GM12878 (cell line): ENCODE data around the gene BICDL2.

ENCODE experiments used
- EGR1 ChIP-seq, 2 experiments: IDR thresholded peaks; 1 replicate in 1 of 2; 2 replicates in 1 of 2; pipeline ENCODE4 v1.6.1; 2011 to 2012; ENCODE audit warnings: low read depth in 2 of 2, low read length in 2 of 2, borderline replicate concordance in 1 of 2, mild to moderate bottlenecking in 1 of 2, moderate library complexity in 1 of 2
- ETV6 ChIP-seq, 2 experiments: fragments of 450-650 bp in 1 of 2; IDR thresholded peaks in 1 of 2; conservative IDR thresholded peaks in 1 of 2; 2 replicates each; pipeline ENCODE4 v1.6.1; 2014; ENCODE audit warnings: antibody characterized with exemption in 1 of 2, borderline replicate concordance in 1 of 2, low read depth in 1 of 2, mild to moderate bottlenecking in 1 of 2, moderate library complexity in 1 of 2
- NFYB ChIP-seq: IDR thresholded peaks from 2 replicates; pipeline ENCODE4 v1.6.1; 2011; ENCODE audit warnings: low read depth, mild to moderate bottlenecking, low read length, improper control_type of control experiment, moderate library complexity; ENCODE audit not compliant: insufficient read depth
- TF ChIP-seq, protein P1 (sequence below), 3 experiments: IDR thresholded peaks in 2 of 3; conservative IDR thresholded peaks in 1 of 3; 2 replicates each; pipeline ENCODE4 v1.5.1; 2011; ENCODE audit warnings: low read depth in 3 of 3, low read length in 3 of 3, mild to moderate bottlenecking in 3 of 3, control low read depth in 2 of 3, moderate library complexity in 2 of 3, inconsistent platforms in 1 of 3, mixed read lengths in 1 of 3; ENCODE audit not compliant: control insufficient read depth in 2 of 3, insufficient read depth in 1 of 3; ENCODE audit errors: extremely low read depth in 1 of 3
- TF ChIP-seq, protein P2 (sequence below): fragments of 450-650 bp; formaldehyde crosslinking; IDR thresholded peaks from 2 replicates; pipeline ENCODE4 v1.5.0; 2022; ENCODE audit warnings: mild to moderate bottlenecking, missing genetic modification characterization
- TF ChIP-seq, protein P3 (sequence below): fragments of 450-650 bp; formaldehyde crosslinking; IDR thresholded peaks from 2 replicates; pipeline ENCODE4 v1.4.0; 2020; ENCODE audit warnings: mild to moderate bottlenecking, moderate library complexity
- TF ChIP-seq, protein P4 (sequence below): fragments of 450-650 bp; IDR thresholded peaks from 2 replicates; pipeline ENCODE4 v1.6.1; 2017; ENCODE audit warnings: antibody characterized with exemption, mild to moderate bottlenecking, moderate library complexity

DNA sequence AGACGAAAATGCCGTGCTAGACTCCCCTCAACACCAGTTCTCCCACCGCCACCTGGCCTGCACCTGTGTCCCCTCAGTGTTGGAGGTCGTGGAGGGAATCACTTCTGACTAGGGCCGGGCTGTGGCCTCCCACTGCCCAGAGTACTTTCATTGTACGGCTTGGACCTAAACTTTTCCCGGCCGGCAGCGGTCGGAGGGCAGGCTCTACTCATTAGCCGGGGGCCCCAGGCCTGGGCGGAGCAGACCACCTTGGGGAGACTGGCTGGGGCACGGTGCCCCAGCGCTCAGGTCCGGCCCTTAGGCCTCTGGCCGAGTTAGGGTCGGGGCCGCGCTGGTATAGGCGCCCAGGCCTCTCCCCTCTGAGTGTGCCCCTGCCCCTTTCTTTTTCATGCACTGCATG is 19.4 kb downstream of the BICDL2 start:
- no peak for TF ChIP-seq ETV6 (conservative IDR thresholded peaks at IDR 0.05 in 1 of 2, IDR thresholded peaks at IDR 0.05 in 1 of 2; ENCODE audit: borderline replicate concordance in 1 of 2, low read depth in 1 of 2)
- no peak for TF ChIP-seq EGR1 (IDR thresholded peaks at IDR 0.05; ENCODE audit: borderline replicate concordance in 1 of 2, low read depth in 2 of 2, low read length in 2 of 2)
- TF ChIP-seq, protein P1, sequence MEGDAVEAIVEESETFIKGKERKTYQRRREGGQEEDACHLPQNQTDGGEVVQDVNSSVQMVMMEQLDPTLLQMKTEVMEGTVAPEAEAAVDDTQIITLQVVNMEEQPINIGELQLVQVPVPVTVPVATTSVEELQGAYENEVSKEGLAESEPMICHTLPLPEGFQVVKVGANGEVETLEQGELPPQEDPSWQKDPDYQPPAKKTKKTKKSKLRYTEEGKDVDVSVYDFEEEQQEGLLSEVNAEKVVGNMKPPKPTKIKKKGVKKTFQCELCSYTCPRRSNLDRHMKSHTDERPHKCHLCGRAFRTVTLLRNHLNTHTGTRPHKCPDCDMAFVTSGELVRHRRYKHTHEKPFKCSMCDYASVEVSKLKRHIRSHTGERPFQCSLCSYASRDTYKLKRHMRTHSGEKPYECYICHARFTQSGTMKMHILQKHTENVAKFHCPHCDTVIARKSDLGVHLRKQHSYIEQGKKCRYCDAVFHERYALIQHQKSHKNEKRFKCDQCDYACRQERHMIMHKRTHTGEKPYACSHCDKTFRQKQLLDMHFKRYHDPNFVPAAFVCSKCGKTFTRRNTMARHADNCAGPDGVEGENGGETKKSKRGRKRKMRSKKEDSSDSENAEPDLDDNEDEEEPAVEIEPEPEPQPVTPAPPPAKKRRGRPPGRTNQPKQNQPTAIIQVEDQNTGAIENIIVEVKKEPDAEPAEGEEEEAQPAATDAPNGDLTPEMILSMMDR (IDR thresholded peaks at IDR 0.05 in 2 of 3, conservative IDR thresholded peaks at IDR 0.05 in 1 of 3; ENCODE audit: control insufficient read depth in 2 of 3, extremely low read depth in 1 of 3, insufficient read depth in 1 of 3, low read depth in 3 of 3, low read length in 3 of 3) = no peak
- TF ChIP-seq, protein P2, sequence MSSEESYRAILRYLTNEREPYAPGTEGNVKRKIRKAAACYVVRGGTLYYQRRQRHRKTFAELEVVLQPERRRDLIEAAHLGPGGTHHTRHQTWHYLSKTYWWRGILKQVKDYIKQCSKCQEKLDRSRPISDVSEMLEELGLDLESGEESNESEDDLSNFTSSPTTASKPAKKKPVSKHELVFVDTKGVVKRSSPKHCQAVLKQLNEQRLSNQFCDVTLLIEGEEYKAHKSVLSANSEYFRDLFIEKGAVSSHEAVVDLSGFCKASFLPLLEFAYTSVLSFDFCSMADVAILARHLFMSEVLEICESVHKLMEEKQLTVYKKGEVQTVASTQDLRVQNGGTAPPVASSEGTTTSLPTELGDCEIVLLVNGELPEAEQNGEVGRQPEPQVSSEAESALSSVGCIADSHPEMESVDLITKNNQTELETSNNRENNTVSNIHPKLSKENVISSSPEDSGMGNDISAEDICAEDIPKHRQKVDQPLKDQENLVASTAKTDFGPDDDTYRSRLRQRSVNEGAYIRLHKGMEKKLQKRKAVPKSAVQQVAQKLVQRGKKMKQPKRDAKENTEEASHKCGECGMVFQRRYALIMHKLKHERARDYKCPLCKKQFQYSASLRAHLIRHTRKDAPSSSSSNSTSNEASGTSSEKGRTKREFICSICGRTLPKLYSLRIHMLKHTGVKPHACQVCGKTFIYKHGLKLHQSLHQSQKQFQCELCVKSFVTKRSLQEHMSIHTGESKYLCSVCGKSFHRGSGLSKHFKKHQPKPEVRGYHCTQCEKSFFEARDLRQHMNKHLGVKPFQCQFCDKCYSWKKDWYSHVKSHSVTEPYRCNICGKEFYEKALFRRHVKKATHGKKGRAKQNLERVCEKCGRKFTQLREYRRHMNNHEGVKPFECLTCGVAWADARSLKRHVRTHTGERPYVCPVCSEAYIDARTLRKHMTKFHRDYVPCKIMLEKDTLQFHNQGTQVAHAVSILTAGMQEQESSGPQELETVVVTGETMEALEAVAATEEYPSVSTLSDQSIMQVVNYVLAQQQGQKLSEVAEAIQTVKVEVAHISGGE = no peak
- no peak for TF ChIP-seq NFYB
- TF ChIP-seq, protein P3, sequence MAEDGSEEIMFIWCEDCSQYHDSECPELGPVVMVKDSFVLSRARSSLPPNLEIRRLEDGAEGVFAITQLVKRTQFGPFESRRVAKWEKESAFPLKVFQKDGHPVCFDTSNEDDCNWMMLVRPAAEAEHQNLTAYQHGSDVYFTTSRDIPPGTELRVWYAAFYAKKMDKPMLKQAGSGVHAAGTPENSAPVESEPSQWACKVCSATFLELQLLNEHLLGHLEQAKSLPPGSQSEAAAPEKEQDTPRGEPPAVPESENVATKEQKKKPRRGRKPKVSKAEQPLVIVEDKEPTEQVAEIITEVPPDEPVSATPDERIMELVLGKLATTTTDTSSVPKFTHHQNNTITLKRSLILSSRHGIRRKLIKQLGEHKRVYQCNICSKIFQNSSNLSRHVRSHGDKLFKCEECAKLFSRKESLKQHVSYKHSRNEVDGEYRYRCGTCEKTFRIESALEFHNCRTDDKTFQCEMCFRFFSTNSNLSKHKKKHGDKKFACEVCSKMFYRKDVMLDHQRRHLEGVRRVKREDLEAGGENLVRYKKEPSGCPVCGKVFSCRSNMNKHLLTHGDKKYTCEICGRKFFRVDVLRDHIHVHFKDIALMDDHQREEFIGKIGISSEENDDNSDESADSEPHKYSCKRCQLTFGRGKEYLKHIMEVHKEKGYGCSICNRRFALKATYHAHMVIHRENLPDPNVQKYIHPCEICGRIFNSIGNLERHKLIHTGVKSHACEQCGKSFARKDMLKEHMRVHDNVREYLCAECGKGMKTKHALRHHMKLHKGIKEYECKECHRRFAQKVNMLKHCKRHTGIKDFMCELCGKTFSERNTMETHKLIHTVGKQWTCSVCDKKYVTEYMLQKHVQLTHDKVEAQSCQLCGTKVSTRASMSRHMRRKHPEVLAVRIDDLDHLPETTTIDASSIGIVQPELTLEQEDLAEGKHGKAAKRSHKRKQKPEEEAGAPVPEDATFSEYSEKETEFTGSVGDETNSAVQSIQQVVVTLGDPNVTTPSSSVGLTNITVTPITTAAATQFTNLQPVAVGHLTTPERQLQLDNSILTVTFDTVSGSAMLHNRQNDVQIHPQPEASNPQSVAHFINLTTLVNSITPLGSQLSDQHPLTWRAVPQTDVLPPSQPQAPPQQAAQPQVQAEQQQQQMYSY (CRISPR knock-in tag) = no peak
- TF ChIP-seq, protein P4, sequence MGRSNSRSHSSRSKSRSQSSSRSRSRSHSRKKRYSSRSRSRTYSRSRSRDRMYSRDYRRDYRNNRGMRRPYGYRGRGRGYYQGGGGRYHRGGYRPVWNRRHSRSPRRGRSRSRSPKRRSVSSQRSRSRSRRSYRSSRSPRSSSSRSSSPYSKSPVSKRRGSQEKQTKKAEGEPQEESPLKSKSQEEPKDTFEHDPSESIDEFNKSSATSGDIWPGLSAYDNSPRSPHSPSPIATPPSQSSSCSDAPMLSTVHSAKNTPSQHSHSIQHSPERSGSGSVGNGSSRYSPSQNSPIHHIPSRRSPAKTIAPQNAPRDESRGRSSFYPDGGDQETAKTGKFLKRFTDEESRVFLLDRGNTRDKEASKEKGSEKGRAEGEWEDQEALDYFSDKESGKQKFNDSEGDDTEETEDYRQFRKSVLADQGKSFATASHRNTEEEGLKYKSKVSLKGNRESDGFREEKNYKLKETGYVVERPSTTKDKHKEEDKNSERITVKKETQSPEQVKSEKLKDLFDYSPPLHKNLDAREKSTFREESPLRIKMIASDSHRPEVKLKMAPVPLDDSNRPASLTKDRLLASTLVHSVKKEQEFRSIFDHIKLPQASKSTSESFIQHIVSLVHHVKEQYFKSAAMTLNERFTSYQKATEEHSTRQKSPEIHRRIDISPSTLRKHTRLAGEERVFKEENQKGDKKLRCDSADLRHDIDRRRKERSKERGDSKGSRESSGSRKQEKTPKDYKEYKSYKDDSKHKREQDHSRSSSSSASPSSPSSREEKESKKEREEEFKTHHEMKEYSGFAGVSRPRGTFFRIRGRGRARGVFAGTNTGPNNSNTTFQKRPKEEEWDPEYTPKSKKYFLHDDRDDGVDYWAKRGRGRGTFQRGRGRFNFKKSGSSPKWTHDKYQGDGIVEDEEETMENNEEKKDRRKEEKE = no peak
